H4 (cell line): ENCODE measurements around the gene WDR81. TPM values are rescaled to one million over a fixed set of nuclear protein-coding genes. Genes with fewer than 3 reads are reported as not detected.
"Not testable (repeated sequence)": the region's sequence is repeated elsewhere in the genome, so short reads cannot be mapped to it uniquely, and the experiment has no call there.

Source experiments
- DNase-seq: peaks from one replicate; pipeline ENCODE4 v3.0.0-alpha.2; 2015; ENCODE audit warnings: low spot score
- total RNA-seq: library from RNA; depleted of rRNA; stranded (reverse); fragments of >200 nt; shearing (Covaris generic); gene quantifications from 2 replicates; pipeline ENCODE4 v1.2.3, GENCODE V29; 2014

WDR81 gene
- total RNA-seq, 1 experiment from 2014 or later: 10.1 TPM

GRCh38 chr17:1713160-1713877 is 11.2 kb upstream of the WDR81 start:
- DNase-seq: no peak

GRCh38 chr17:1713878-1714426 is 10.6 kb upstream of the WDR81 start:
- peak; percentile 78 for DNase-seq

GRCh38 chr17:1714427-1714979 is 10.0 kb upstream of the WDR81 start:
- DNase-seq: peak; percentile 98

- peak; percentile 82 for DNase-seq
These were observed 9.3 kb upstream of the WDR81 start for GRCh38 chr17:1714980-1715802.

- DNase-seq: no peak
These were observed 8.8 kb upstream of the WDR81 start for GRCh38 chr17:1715803-1716075.

- peak; percentile 100 for DNase-seq
These were observed 8.2 kb upstream of the WDR81 start for GRCh38 chr17:1716076-1716911.

GRCh38 chr17:1716912-1717695 is 7.4 kb upstream of the WDR81 start:
- peak; percentile 99 for DNase-seq

- no peak for DNase-seq
These were observed 5.9 kb upstream of the WDR81 start for GRCh38 chr17:1718362-1719165.

GRCh38 chr17:1720856-1721386 is 3.6 kb upstream of the WDR81 start:
- DNase-seq: peak; percentile 64

GRCh38 chr17:1722022-1722421 is 2.5 kb upstream of the WDR81 start:
- not testable (repeated sequence) for DNase-seq

GRCh38 chr17:1724869-1725641 is 551 bp downstream of the WDR81 start:
- DNase-seq: no peak

GRCh38 chr17:1725642-1726511 is 1.4 kb downstream of the WDR81 start:
- DNase-seq: no peak

- DNase-seq: no peak
These were observed 2.2 kb downstream of the WDR81 start for GRCh38 chr17:1726626-1727257.

GRCh38 chr17:1727258-1727789 is 2.8 kb downstream of the WDR81 start:
- DNase-seq: no peak

- no peak for DNase-seq
These were observed 3.5 kb downstream of the WDR81 start for GRCh38 chr17:1727876-1728630.

GRCh38 chr17:1729966-1730325 is 5.4 kb downstream of the WDR81 start:
- no peak for DNase-seq
